Measurements from ENCODE around the gene MYO16.

Gene MYO16

GRCh38 chr13:109140054-109140453 lies 510.6 kb downstream of the MYO16 start:
- no peak for DNase-seq

GRCh38 chr13:109140479-109141349 lies 511.3 kb downstream of the MYO16 start:
- no peak for DNase-seq

- no peak for DNase-seq
Measured at GRCh38 chr13:109141706-109142105, 512.3 kb downstream of the MYO16 start.

- no peak for DNase-seq
Measured at GRCh38 chr13:109144693-109145437, 515.5 kb downstream of the MYO16 start.

GRCh38 chr13:109145631-109146030 lies 516.2 kb downstream of the MYO16 start:
- DNase-seq: peak; percentile 51

GRCh38 chr13:109146393-109146792 lies 517.0 kb downstream of the MYO16 start:
- no peak for DNase-seq

- DNase-seq: no peak
Measured at GRCh38 chr13:109146912-109147647, 517.7 kb downstream of the MYO16 start.

- no peak for DNase-seq
Measured at GRCh38 chr13:109148243-109148642, 518.8 kb downstream of the MYO16 start.

GRCh38 chr13:109150696-109151095 lies 521.3 kb downstream of the MYO16 start:
- no peak for DNase-seq

- DNase-seq: no peak
Measured at GRCh38 chr13:109151255-109151654, 521.8 kb downstream of the MYO16 start.

- no peak for DNase-seq
Measured at GRCh38 chr13:109151696-109152095, 522.3 kb downstream of the MYO16 start.

- no peak for DNase-seq
Measured at GRCh38 chr13:109152311-109152820, 523.0 kb downstream of the MYO16 start.

- DNase-seq: no peak
Measured at GRCh38 chr13:109152941-109153340, 523.5 kb downstream of the MYO16 start.

- no peak for DNase-seq
Measured at GRCh38 chr13:109154146-109154545, 524.7 kb downstream of the MYO16 start.

- DNase-seq: no peak
Measured at GRCh38 chr13:109154546-109154945, 525.1 kb downstream of the MYO16 start.

- peak; percentile 47 for DNase-seq
Measured at GRCh38 chr13:109154966-109155761, 525.8 kb downstream of the MYO16 start.

GRCh38 chr13:109156181-109156935 lies 526.9 kb downstream of the MYO16 start:
- DNase-seq: peak; percentile 80

GRCh38 chr13:109157275-109157674 lies 527.9 kb downstream of the MYO16 start:
- DNase-seq: no peak

GRCh38 chr13:109158383-109158782 lies 529.0 kb downstream of the MYO16 start:
- no peak for DNase-seq

GRCh38 chr13:109159650-109160309 lies 530.4 kb downstream of the MYO16 start:
- DNase-seq: no peak

GRCh38 chr13:109160357-109160756 lies 530.9 kb downstream of the MYO16 start:
- no peak for DNase-seq
